Activated naive CD4-positive, alpha-beta T cell treated with Interleukin-2 at 50 U/mL for 16 hours (primary cell): ENCODE data around the gene EYA4.

Source experiments
- DNase-seq: peaks from one replicate; pipeline ENCODE4 v3.0.0-alpha.2; 2020

Gene EYA4

DNA sequence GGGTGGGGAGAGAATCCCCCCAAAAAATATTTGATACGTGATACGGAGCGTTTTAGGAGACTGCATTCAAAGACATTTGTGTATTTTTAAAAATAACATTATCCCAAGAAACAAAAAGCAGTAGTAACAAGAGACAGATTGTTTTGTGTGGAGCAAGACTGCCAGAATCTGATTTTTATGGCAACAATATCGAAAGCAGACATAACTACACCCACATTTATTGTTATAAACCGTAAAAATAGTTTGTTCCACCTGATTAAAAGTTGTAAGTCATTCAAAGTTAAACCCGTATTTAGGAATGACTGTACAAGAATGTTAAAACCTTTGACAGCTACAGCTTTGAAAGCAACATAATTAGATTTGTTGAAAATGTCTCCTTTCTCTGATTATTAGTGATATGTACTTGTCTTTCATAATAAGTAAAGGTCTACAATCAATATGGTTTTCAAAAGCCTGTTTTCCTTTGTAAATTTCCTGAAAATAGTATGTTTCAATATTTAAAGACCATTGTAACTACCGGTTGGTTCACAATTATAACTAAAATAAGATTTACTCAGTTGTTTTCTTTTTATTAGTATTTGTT, 2.7 kb downstream of the EYA4 start:
- DNase-seq = no peak

DNA sequence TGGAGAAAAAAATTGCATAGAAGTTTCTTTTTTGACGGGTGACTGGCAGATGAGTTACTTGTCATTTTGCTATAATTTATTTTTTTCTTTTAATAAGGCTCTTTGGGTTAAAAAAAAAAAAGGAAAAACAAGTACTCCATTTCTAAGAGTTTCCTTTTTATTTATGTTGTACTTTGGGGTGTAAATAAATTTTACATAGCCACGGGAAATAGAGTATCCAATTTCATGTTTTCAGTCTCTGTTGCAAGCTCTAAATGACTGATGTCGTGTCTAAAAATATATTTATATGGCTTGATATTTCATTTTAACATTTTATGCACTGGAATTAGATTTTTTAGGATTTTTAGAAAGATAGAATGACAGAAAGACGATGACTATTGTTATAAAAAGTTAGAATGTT, 3.4 kb downstream of the EYA4 start:
- no peak for DNase-seq

DNA sequence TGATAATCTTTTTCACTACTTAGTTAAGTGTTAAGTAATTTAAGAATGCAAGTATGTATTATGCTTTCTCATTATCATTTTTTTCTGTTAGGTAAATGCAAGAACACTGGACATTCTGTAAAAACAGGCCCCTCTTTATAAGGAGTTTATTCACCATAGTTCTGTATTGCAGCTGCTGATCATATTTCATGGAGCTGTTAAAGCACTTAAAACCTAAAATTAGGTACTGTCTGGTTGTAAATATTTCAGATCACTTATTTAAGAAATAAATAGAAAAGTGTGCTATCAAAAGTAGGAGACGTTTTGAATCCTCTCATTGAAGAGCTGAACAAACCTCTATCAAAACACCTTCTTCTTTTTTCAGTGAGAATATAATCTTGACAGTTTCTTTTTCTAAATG, 3.9 kb downstream of the EYA4 start:
- no peak for DNase-seq

GRCh38 chr6:133245422-133245903, 4.3 kb downstream of the EYA4 start:
- DNase-seq = no peak

GRCh38 chr6:133247581-133247980, 6.4 kb downstream of the EYA4 start:
- no peak for DNase-seq

DNA sequence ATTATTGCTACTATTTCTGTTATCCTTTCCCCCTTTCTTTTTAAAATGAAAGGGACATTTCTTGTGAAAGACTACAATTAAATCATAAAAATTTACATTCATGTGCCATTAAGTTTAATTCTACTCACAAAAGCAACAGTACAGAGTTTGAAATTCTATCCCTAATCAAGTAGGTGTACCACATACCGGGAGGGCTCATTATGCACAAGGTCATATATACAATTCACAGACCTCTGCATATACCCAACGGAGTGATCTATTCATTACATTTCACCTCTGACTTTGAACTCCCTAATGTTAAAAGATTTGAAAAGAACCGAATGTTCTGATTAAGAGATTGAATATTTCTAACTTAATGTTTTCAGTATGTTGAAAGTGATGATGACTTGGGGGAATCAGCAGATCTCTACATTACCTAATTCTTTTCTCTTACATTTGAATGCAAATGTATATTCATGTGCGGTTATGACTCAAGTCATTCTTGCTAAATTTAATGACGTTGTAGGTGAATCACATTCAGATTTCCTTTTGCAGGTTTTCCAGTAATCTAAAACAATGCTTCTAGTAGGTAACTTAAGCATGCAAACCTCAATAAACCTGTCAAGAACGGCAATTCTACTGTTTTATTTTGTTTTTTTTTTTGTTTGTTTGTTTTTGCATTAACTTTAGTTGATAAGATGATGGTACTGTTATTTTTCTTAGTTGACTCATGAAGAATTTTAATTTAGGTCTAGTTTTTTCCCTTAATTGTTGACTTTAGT, 7.3 kb downstream of the EYA4 start:
- DNase-seq = no peak

DNA sequence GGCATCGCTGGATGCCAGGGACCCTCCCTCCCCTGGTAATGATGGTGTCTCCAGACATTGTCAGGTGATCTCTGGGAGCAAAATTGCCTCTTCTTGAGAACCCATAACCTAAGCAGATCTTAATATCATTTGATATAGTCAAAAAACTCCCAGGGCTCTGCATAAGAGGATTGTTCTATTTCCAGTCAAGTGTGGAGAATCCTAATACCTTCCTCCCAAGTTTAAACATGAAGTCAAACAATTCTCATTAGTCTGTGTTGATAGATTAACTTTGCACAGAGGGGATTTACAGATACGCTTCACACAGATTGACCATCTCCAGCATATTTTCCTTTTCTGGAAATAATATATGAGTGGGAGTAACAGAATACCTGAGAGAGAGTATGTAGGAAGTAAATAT, 10.5 kb downstream of the EYA4 start:
- no peak for DNase-seq

GRCh38 chr6:133254552-133255228, 13.5 kb downstream of the EYA4 start:
- DNase-seq = no peak

GRCh38 chr6:133257545-133258105, 16.5 kb downstream of the EYA4 start:
- DNase-seq = no peak

DNA sequence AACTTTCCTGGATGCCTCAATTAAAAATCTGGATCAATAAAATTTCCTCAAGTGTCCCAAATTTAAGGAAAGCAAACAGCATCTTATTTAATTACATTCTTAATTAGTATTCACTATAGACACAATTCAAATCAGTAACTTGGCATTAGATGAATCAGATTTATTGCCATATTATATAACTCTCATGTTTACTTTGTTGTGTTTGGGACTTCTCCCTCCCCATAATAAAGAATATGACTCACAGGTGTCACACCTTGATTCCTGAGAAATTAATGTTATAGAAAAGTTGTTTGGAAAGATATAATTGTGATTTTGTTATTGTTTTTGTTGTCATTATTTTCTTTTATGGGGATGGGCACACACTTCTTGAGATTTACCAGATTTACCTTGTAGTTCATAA, 18.4 kb downstream of the EYA4 start:
- no peak for DNase-seq

DNA sequence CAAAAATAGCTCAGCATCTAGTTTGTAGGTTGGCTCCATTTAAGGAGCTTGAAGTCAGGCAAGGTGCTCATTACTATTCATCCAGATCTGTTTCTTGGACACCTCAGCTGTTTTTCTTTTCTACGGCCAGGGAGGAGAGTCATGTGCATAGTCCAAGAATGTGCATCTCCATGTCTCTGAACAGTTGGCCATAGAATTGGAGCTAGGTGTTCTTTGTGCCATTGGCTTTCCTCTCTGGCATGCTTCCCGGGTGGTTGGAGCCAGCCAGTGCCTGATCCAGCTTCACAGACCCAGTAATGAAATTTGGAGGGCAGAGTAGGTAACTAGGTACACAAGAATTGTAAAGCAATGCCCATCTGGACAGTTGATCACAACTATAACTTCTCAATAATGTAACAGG, 21.6 kb downstream of the EYA4 start:
- DNase-seq = no peak

DNA sequence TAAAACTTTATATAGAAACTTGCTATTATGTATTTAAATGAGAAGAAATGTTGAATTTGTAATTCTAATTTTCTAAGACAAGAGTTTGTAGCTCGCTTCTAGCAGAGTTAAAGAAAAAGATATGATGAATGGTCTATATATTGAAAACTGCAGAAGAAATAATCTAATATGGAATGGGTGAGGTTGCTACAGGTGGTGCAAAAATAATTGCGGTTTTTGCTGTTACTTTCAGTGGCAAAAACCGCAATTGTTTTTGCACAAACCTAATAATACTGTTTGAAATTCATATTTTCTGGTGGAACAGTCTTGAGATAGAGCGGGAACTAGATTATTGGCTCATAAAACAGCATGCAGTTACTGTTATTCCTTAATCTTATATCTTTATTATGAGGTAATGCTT, 23.9 kb downstream of the EYA4 start:
- no peak for DNase-seq

DNA sequence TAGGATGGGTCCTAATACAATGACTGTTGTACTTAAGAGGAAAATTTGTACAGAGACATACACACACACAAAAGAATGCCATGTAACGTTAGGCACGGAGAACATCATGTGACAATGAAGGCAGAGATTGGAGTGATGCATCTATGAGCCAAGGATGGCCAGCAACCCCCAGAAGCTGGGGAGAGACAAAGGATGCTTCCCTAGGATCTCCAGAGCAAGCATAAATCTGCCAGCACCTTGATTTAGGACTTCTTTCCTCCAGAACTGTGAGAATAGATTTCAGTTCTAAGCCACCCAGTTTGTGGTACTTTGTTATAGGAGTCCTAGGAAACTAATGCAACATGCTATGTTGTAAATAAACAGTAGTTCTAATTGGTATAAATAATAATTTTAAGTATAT, 25.0 kb downstream of the EYA4 start:
- DNase-seq = no peak

DNA sequence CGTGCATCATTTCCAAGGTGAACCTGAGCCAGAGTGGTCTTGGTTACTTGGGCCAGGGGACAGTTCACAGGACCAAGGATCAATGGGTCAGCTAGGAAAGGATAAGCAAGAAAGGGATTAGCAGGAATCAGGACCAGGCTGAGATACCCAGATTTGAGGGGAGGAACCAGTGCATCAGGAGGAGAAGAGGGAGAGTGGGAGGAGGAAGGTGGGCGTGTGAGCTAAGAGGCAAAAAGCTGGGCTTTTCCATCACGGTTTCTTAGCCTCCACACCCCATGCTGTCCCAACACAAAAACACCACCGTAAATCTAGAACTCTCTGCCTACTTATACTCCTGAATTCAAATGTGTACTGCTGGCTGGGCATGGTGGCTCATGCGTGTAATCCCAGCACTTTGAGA, 27.5 kb downstream of the EYA4 start:
- no peak for DNase-seq

- no peak for DNase-seq
Observed at GRCh38 chr6:133274813-133275212, 33.7 kb downstream of the EYA4 start.

- DNase-seq = no peak
Observed at GRCh38 chr6:133275213-133275612, 34.1 kb downstream of the EYA4 start.

DNA sequence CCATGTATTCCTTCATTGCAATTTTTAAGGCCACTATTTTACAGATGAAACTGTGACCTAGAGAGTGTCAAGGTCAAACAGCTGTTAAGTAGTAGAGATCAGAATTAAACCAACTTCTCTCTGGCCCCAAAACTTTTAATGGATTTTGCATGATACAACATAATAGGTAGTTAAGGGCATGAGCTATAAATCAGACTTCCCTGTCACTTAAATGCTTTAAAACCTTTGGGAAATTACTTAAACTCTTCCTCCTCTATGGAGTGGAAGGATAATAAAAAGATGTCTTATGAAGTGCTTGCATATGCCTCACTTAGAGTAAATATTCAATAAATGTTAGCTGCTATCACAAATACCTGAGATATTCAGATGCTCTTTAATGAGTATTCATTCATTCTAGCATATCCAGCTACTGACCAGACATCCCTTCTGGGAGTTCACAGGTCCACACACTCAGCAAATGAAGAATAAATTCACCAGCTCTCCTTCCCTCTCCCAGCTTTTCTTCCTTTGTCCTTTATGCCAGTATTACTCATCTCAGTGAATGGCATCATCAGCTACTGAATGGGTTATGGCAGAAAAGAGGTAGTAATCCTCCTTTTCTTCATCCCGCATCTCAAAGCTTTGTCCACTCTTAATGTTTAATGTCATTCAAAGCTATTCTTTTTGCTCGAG, 36.2 kb downstream of the EYA4 start:
- DNase-seq = no peak

DNA sequence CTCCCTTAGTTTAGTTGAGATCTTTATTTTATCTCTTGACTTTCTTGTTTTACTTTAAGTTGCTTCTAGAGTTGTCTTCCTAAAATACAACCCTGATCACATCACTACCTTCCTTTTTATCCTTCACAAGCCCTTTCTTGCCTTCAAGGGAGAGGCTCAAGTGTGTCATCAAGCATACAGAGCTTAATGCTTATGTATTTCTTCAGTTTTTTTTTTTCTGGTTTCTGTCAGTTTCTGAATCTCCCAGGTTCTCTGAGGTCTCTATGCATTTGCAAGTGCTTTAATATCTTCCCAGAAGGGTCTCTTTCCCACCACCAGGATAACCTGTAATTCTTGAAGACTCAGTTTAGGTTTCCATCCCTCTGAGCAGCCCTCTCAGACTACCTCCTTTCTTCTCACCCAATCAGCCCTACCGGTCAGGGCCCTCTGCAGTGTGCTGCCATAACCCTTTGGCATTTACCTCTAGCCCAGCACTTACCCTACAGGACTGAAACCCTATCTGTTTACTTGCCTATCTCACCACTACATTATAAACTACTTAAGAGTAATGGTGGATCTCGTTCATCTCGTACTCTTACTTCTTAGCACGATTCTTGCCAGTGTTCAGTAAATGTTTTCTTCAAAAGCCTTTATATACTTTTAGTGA, 36.9 kb downstream of the EYA4 start:
- DNase-seq = no peak

DNA sequence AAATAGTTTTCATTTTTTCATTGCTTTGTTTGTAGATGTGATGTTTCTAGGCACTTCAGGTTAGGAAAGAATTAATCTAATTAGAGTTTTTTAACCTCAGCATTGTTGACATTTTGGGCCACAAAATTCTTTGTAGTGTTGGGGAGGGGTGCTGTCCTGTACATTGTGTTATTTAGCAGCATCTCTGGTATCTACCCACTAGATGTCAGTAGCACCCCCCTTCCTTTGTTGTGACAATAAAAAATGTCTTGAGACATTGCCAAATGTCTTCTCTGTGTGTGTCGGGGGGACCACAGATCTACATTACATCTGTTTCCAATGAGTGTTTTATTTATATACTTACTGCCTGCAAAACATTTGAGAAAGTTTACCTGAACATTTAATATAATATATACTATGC, 45.6 kb downstream of the EYA4 start:
- no peak for DNase-seq

GRCh38 chr6:133288662-133289061, 47.5 kb downstream of the EYA4 start:
- no peak for DNase-seq

- no peak for DNase-seq
Observed at GRCh38 chr6:133289733-133290306, 48.7 kb downstream of the EYA4 start.

DNA sequence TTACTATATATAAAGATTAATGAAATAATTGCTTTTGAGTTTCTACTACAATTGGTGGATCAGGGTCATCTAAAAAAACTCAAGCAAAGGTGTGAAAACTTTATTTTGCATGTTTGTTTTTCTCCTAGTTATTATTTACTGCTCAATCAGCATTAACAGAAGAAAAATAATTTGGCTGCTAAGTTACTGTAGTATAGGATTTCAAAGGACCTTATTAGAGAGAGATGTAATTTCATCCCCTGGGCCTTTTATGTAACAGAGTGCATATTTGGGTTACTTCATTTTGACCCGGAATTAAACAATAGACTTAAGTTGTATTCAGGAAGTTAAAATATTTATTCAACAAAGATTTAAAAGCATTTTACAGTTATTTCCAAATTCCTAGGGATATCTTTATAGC, 49.8 kb downstream of the EYA4 start:
- DNase-seq = no peak
